Chondrocyte (in vitro differentiated cells): ENCODE data around the gene RABL6. TPM values are rescaled to one million over a fixed set of nuclear protein-coding genes. Genes with fewer than 3 reads are reported as not detected.
A peak's percentile ranks its signal among the peaks of the same experiment; 100 is the strongest.

Source experiments
- DNase-seq: peaks from one replicate; pipeline ENCODE4 v3.0.0; 2021; ENCODE audit warnings: mixed read lengths, low spot score
- H3K27ac Mint-ChIP-seq: one replicate; pipeline ENCODE4 v1.8.0; 2021; ENCODE audit warnings: mild to moderate bottlenecking, moderate library complexity, mixed read lengths; ENCODE audit not compliant: unreplicated experiment
- H3K27me3 Mint-ChIP-seq: 2 replicates; pipeline ENCODE4 v1.8.0; 2021; ENCODE audit warnings: low read depth, mixed read lengths
- H3K36me3 Mint-ChIP-seq: 2 replicates; pipeline ENCODE4 v1.8.0; 2021; ENCODE audit warnings: low read depth, mixed read lengths
- H3K4me1 Mint-ChIP-seq: 2 replicates; pipeline ENCODE4 v1.8.0; 2021; ENCODE audit warnings: low read depth, mild to moderate bottlenecking, mixed read lengths
- H3K4me3 Mint-ChIP-seq: one replicate; pipeline ENCODE4 v1.8.0; 2021; ENCODE audit warnings: mild to moderate bottlenecking, moderate library complexity, mixed read lengths; ENCODE audit not compliant: unreplicated experiment
- H3K9me3 Mint-ChIP-seq: 2 replicates; pipeline ENCODE4 v1.8.0; 2021; ENCODE audit warnings: low read depth, mixed read lengths
- CTCF ChIP-seq: fragments of 200-600 bp; sonication (generic); IDR thresholded peaks from 2 replicates; pipeline ENCODE4 v1.5.0; 2021; ENCODE audit warnings: antibody characterized with exemption, mild to moderate bottlenecking, moderate library complexity
- total RNA-seq: library from RNA; stranded (reverse); gene quantifications from 3 replicates; pipeline ENCODE4 v1.2.1, GENCODE V29; 2021

Gene RABL6
- total RNA-seq, 1 donor from 2014 or later: 61.5 TPM

GRCh38 chr9:136808806-136809158 lies 1.0 kb downstream of the RABL6 start:
- H3K36me3 Mint-ChIP-seq: peaks cover 11% of the 10 kb centered on the region
- H3K4me1 Mint-ChIP-seq: peaks cover 29% of the 10 kb centered on the region
- H3K4me3 Mint-ChIP-seq: peak overlapping the region; percentile 80
- no peaks in the 10 kb centered on the region for H3K9me3 Mint-ChIP-seq
- DNase-seq: no peak
- TF ChIP-seq CTCF: no peak
- H3K27me3 Mint-ChIP-seq: peaks cover 4% of the 10 kb centered on the region
- H3K27ac Mint-ChIP-seq: peak overlapping the region; percentile 79

DNA sequence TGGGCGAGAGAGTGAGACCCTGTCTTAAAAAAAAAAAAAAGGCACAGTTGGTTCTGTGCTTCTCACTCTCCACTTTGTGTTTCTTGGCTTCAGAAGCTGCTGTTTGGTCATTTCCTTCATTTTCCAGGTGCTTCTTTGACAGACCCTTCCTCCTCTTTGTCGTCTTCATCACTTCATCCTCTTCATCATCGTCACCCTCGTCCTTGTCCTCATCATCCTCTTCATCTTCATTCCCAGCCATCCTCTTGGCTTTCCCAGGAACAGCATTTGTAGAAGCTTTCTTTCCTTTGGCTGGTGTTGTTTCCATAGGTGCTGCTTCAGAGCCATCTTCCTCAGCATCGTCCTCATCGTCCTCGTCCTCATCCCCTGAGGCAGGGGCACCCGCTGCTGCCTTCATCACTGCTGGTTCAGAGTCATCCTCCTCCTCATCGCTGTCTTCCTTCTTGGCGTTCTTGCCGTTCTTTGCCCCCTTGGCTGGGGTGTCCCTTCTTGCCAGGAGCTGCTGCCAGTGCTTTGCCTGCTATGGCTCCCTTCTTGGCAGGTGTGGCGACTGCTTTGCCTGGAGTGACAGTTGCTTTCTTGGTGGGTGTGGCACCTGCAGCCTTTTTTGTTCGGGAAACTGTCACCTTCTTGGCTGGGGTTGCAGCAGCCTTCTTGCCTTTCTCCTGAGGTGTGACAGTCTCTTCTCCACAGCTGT lies 7.1 kb downstream of the RABL6 start:
- TF ChIP-seq CTCF: no peak
- Mint-ChIP-seq H3K9me3 (no peaks in the 10 kb centered on the region), H3K27ac (peak overlapping the region; percentile 39), H3K36me3 (peaks cover 16% of the 10 kb centered on the region), H3K27me3 (no peaks in the 10 kb centered on the region), H3K4me3 (no peak overlapping the region), H3K4me1 (peaks cover 7% of the 10 kb centered on the region)
- no peak for DNase-seq

DNA sequence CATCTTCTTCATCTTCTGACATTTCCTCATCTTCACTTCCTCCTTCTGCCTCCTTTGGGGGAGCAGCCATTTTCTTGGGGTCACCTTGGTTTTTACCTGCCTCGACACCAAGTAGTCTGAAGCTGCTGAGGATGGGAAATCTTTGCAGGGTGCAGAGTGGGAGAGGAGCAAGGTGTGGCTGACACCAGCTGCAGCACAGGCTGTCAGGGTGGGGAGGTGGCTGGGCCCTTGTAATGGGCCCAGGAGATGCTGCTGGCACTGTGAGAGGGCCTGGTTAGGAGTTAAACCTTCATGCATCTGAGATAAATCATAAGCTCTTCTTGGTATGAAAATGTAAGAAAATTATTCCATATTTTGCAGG lies 7.7 kb downstream of the RABL6 start:
- Mint-ChIP-seq H3K36me3 (peaks cover 14% of the 10 kb centered on the region), H3K27me3 (no peaks in the 10 kb centered on the region), H3K4me1 (peaks cover 3% of the 10 kb centered on the region), H3K27ac (no peak overlapping the region), H3K9me3 (no peaks in the 10 kb centered on the region), H3K4me3 (no peak overlapping the region)
- TF ChIP-seq CTCF: no peak
- DNase-seq: no peak

DNA sequence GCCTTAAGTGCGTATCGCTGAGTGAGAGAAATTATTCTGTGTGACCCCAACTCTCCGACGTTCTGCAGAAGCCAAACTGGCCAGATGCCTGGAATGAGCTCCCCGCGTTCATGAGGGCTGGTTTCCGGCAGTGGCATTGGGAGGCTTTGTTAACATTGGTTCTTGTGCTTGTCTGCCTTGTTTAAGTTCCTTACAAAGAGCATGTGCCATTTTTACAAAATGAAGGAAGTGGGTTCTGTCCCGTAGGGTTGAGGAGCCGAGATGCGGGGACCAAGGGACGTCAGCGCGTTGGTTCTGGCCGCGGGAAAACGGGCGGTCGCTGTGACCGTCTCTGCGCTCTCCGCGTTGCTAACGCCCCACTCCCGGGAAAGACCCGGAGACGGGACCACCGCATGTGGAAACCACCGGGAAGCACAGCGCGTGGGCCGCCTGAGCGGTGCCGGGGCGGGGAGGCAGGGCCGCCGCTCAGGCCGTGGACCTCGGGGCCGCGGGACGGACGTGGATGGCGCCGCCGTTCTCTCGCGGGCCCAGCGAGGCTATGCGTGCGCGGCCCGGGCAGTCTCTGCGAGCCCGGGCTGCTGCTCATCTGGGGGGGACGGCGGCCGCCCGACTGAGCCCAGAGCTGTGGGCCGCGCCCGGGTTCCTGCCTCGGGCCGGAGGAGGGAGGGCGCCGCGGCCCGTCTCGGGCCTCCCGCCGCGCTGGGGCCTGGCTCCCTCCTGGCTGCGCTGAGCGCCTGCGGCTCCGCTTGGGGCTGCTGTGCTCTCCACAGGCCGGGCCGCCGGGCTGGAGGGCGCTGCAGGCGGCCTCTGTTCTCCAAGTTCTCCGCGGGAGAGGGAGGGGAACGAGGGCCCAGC lies 13.4 kb downstream of the RABL6 start:
- Mint-ChIP-seq H3K9me3 (no peaks in the 10 kb centered on the region), H3K27me3 (no peaks in the 10 kb centered on the region), H3K27ac (no peak overlapping the region), H3K36me3 (peaks cover 7% of the 10 kb centered on the region), H3K4me1 (peaks cover 6% of the 10 kb centered on the region), H3K4me3 (no peak overlapping the region)
- TF ChIP-seq CTCF: no peak
- no peak for DNase-seq

DNA sequence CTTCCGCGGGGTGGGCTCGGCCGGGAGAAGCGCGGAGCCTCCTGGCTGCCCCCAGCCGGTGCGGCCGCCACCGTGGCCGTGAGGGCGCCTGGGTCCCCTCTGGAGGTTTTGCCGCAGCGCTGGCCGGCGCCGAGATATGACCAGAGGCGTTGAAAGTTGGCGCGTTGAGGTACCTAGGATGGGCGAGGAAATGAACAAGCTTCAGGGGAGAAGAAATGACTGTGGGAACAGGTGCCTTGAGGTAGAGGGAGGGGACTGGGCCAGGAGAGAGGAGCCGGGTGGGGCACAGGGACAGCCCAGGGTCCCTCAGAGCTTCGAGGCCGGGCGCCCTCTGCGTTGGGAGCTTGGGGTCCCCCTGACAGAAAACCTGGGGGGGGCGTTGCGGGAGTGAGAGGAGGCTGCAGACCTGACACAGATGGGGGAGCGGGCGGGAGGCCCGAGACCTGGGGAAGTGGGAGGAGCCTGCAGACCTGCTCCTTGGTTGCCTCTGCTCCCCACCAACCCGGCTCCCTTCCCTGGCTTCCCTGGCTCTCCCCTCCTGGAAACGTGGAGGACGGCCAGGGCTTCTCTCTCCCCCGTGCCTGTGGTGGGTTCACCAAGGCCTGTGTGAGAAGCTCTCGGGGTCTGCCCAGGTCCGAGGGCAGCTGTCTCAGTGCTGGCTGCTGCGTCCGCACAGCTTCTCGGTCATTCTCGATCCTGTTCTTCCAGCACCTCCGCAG lies 14.2 kb downstream of the RABL6 start:
- no peak overlapping the region for H3K4me3 Mint-ChIP-seq
- no peak for DNase-seq

More for the DNA sequence above, 14.2 kb downstream of the RABL6 start:
- Mint-ChIP-seq H3K36me3 (peaks cover 5% of the 10 kb centered on the region), H3K9me3 (no peaks in the 10 kb centered on the region), H3K4me1 (peaks cover 6% of the 10 kb centered on the region), H3K27me3 (no peaks in the 10 kb centered on the region), H3K27ac (no peak overlapping the region)
- no peak for TF ChIP-seq CTCF
